K562 (cell line): ENCODE results near the gene VPS33B. TPM values are rescaled to one million over a fixed set of nuclear protein-coding genes. Genes with fewer than 3 reads are reported as not detected.

ENCODE experiments used
- BRD4 ChIP-seq: fragments of 200-600 bp; sonication (generic); IDR thresholded peaks from 2 replicates; pipeline ENCODE4 v1.6.1; 2017; ENCODE audit warnings: inconsistent platforms
- CCNT2 ChIP-seq: IDR thresholded peaks from 2 replicates; pipeline ENCODE4 v1.6.1; 2011; ENCODE audit warnings: borderline replicate concordance, low read depth, mild to moderate bottlenecking, moderate library complexity, mixed read lengths, low read length; ENCODE audit not compliant: insufficient read length; ENCODE audit errors: extremely low read depth
- CSDE1 ChIP-seq, 2 experiments: fragments of 450-650 bp; IDR thresholded peaks; 2 replicates each; pipeline ENCODE4 v1.6.1; 2016; ENCODE audit warnings: mild to moderate bottlenecking in 1 of 2
- HDAC1 ChIP-seq, 2 experiments: fragments of 450-650 bp; IDR thresholded peaks; 2 replicates each; pipeline ENCODE4 v1.6.1; 2016 to 2017; ENCODE audit warnings: inconsistent platforms in 1 of 2, mild to moderate bottlenecking in 1 of 2, moderate library complexity in 1 of 2
- HDAC6 ChIP-seq: IDR thresholded peaks from 2 replicates; pipeline ENCODE4 v1.6.1; 2012; ENCODE audit warnings: low read depth, mild to moderate bottlenecking, control low read depth, inconsistent platforms, low read length, moderate library complexity
- ID3 ChIP-seq, 2 experiments: fragments of 250-450 bp in 1 of 2; fragments of 450-650 bp in 1 of 2; sonication (Bioruptor Pico) in 1 of 2; IDR thresholded peaks; 2 replicates each; pipeline versions ENCODE4 v1.6.1 to v1.8.0; 2016 to 2021; ENCODE audit warnings: mild to moderate bottlenecking in 2 of 2, moderate library complexity in 2 of 2, missing compliant biosample characterization in 1 of 2, missing genetic modification characterization in 1 of 2
- ILF3 ChIP-seq: fragments of 450-650 bp; IDR thresholded peaks from 2 replicates; pipeline ENCODE4 v1.6.1; 2018; ENCODE audit warnings: antibody characterized with exemption, mild to moderate bottlenecking, moderate library complexity, borderline replicate concordance
- KDM1A ChIP-seq, 2 experiments: fragments of 450-650 bp; IDR thresholded peaks; 2 replicates each; pipeline ENCODE4 v1.6.1; 2016; ENCODE audit warnings: mild to moderate bottlenecking in 2 of 2
- MAFK ChIP-seq: IDR thresholded peaks from 2 replicates; pipeline ENCODE4 v1.6.1; 2011; ENCODE audit warnings: low read length, improper control_type of control experiment
- MEF2A ChIP-seq: IDR thresholded peaks from 2 replicates; pipeline ENCODE4 v1.6.1; 2011; ENCODE audit warnings: low read depth, mild to moderate bottlenecking, low read length, moderate library complexity; ENCODE audit not compliant: control insufficient read depth
- NR2C1 ChIP-seq, 2 experiments: fragments of 450-650 bp; IDR thresholded peaks; 2 replicates each; pipeline ENCODE4 v1.6.1; 2017; ENCODE audit warnings: mild to moderate bottlenecking in 2 of 2, antibody characterized with exemption in 1 of 2, inconsistent platforms in 1 of 2, missing compliant biosample characterization in 1 of 2, missing genetic modification characterization in 1 of 2
- PTRF ChIP-seq: fragments of 450-650 bp; IDR thresholded peaks from 2 replicates; pipeline ENCODE4 v1.6.1; 2016; ENCODE audit warnings: mild to moderate bottlenecking, missing genetic modification characterization, missing compliant biosample characterization
- RAD21 ChIP-seq, 2 experiments: fragments of 250-450 bp in 1 of 2; fragments of 450-650 bp in 1 of 2; sonication (Bioruptor Pico) in 1 of 2; formaldehyde crosslinking in 1 of 2; IDR thresholded peaks in 1 of 2; conservative IDR thresholded peaks in 1 of 2; 2 replicates each; pipeline versions ENCODE4 v1.4.0 to v1.8.0; 2020 to 2022; ENCODE audit warnings: mild to moderate bottlenecking in 2 of 2, moderate library complexity in 1 of 2
- RBFOX2 ChIP-seq: fragments of 200-400 bp; formaldehyde crosslinking; IDR thresholded peaks from 2 replicates; pipeline ENCODE4 v1.6.1; 2017; ENCODE audit warnings: low read depth, mild to moderate bottlenecking, low read length, moderate library complexity
- RBM17 ChIP-seq: fragments of 200-400 bp; formaldehyde crosslinking; IDR thresholded peaks from 2 replicates; pipeline ENCODE4 v1.6.1; 2017; ENCODE audit warnings: low read depth, mild to moderate bottlenecking, low read length, borderline replicate concordance
- RBM39 ChIP-seq: fragments of 200-400 bp; formaldehyde crosslinking; optimal IDR thresholded peaks from 2 replicates; pipeline ENCODE3; 2018; ENCODE audit warnings: low read depth, low read length
- SMAD1 ChIP-seq: fragments of 150-350 bp; IDR thresholded peaks from 2 replicates; pipeline ENCODE4 v1.6.1; 2014; ENCODE audit warnings: low read length, low read depth; ENCODE audit not compliant: partially characterized antibody
- SMARCB1 ChIP-seq: IDR thresholded peaks from 2 replicates; pipeline ENCODE4 v1.6.1; 2011; ENCODE audit warnings: improper control_type of control experiment, low read depth; ENCODE audit not compliant: insufficient read length
- XRCC4 ChIP-seq: IDR thresholded peaks from one replicate; pipeline ENCODE4 v1.6.1; 2011; ENCODE audit not compliant: insufficient read depth, insufficient read length; ENCODE audit errors: extremely low read depth
- ZBTB8A ChIP-seq: fragments of 450-650 bp; IDR thresholded peaks from 2 replicates; pipeline ENCODE4 v1.6.1; 2018; ENCODE audit warnings: mild to moderate bottlenecking, moderate library complexity; ENCODE audit not compliant: partially characterized antibody
- ZNF121 ChIP-seq: sonication (generic); formaldehyde crosslinking; conservative IDR thresholded peaks from 2 replicates; pipeline ENCODE4 v1.8.0; 2022; ENCODE audit warnings: missing genetic modification reagents
- ZNF239 ChIP-seq: fragments of 250-450 bp; sonication (Bioruptor Pico); IDR thresholded peaks from 2 replicates; pipeline ENCODE4 v1.4.0; 2020; ENCODE audit warnings: mild to moderate bottlenecking
- ZNF639 ChIP-seq, 2 experiments: fragments of 200-800 bp in 1 of 2; sonication (Bioruptor generic) in 1 of 2; sonication (generic) in 1 of 2; formaldehyde crosslinking in 1 of 2; IDR thresholded peaks in 1 of 2; conservative IDR thresholded peaks in 1 of 2; 2 replicates each; pipeline versions ENCODE4 v1.5.0 to v1.6.1; 2016 to 2020; ENCODE audit warnings: missing compliant biosample characterization in 1 of 2, missing genetic modification characterization in 1 of 2, missing genetic modification reagents in 1 of 2
- ZNF668 ChIP-seq: fragments of 250-450 bp; sonication (Bioruptor Pico); IDR thresholded peaks from 2 replicates; pipeline ENCODE4 v1.8.0; 2022; ENCODE audit warnings: mild to moderate bottlenecking, inconsistent platforms
- ZNF77 ChIP-seq: fragments of 250-450 bp; sonication (Bioruptor Pico); IDR thresholded peaks from 2 replicates; pipeline ENCODE4 v1.5.0; 2020
- ZSCAN29 ChIP-seq: fragments of 450-650 bp; IDR thresholded peaks from 2 replicates; pipeline ENCODE4 v1.6.1; 2017
- polyA plus RNA-seq, 8 experiments: library from polyadenylated mRNA; depleted of rRNA in 4 of 8; stranded (reverse) in 5 of 8; unstranded in 3 of 8; fragments of >200 nt; fragmentation: Nextera tagmentation in 2 of 8; fragmentation: Illumina TruSeq in 1 of 8; extraction: Ambion mirVana in 2 of 8; extraction: Trizol in 1 of 8; gene quantifications; 2 replicates each; pipeline versions ENCODE4 v1.2.1 to v1.2.3, GENCODE V29; 2011 to 2014; ENCODE audit warnings: inconsistent platforms in 1 of 8, missing spikeins in 1 of 8
- total RNA-seq, 7 experiments: library from RNA; depleted of rRNA in 6 of 7; stranded (reverse); fragments of >200 nt in 6 of 7; fragmentation: Illumina TruSeq in 2 of 7; extraction: Trizol in 2 of 7; gene quantifications; 2 replicates each; pipeline versions ENCODE4 v1.2.1 to v1.2.3, GENCODE V29; 2011 to 2021; ENCODE audit warnings: low replicate concordance in 1 of 7

VPS33B gene
- total and polyA plus RNA-seq, 9 of the 15 experiments (the other 6 are each of a cell fraction or from before 2014, with no cell fraction given) = 9.4 to 25.5 (median 14.8) TPM

- TF ChIP-seq ZNF639 (CRISPR knock-in tag; conservative IDR thresholded peaks at IDR 0.05 in 1 of 2, IDR thresholded peaks at IDR 0.05 in 1 of 2) (no peak), HDAC1 (IDR thresholded peaks at IDR 0.05) (peak in 1 of 2 experiments; percentile 33; a peak in 2 of 4 replicates), XRCC4 (no peak), SMAD1 (no peak), RBM39 (no peak), SMARCB1 (no peak), RBFOX2 (peak; percentile 37; the same call in 1 of the 2 replicates), CSDE1 (IDR thresholded peaks at IDR 0.05) (no peak), ZNF121 (CRISPR knock-in tag) (no peak), HDAC6 (no peak), ZBTB8A (no peak), PTRF (tag) (no peak), ZSCAN29 (no peak), RBM17 (no peak), KDM1A (IDR thresholded peaks at IDR 0.05) (peak; percentile 31 to 41; a peak in 2 of 4 replicates), CCNT2 (no peak), MAFK (no peak), BRD4 (no peak), ZNF239 (no peak), RAD21 (CRISPR knock-in tag; conservative IDR thresholded peaks at IDR 0.05 in 1 of 2, IDR thresholded peaks at IDR 0.05 in 1 of 2) (no peak), NR2C1 (IDR thresholded peaks at IDR 0.05) (peak; percentile 51; the same call in 1 of the 2 replicates), NR2C1 (tag; IDR thresholded peaks at IDR 0.05) (no peak), ZNF77 (CRISPR knock-in tag) (no peak), ZNF668 (no peak), ID3 (CRISPR knock-in tag; IDR thresholded peaks at IDR 0.05) (no peak), ID3 (tag; IDR thresholded peaks at IDR 0.05) (no peak), ILF3 (no peak), MEF2A (no peak)
Measured at GRCh38 chr15:90991587-90992285, 30.7 kb downstream of the VPS33B start (continued).
